OCI-LY3 (cell line): ENCODE data around the gene KLHL34.

ENCODE experiments used
- CTCF ChIP-seq: fragments of 200-600, 300-600 bp; sonication (generic); IDR thresholded peaks from 2 replicates; pipeline ENCODE4 v1.5.1; 2014; ENCODE audit warnings: antibody characterized with exemption, low read length, low read depth
- EZH2phosphoT487 ChIP-seq: fragments of 200-600 bp; shearing (Covaris generic); IDR thresholded peaks from 2 replicates; pipeline ENCODE4 v1.6.1; 2018; ENCODE audit warnings: antibody characterized with exemption, mixed run types, low read depth

- TF ChIP-seq CTCF, result no peak
- no peak for TF ChIP-seq EZH2phosphoT487
Observed at GRCh38 chrX:21606002-21606401, 52.1 kb downstream of the KLHL34 start.
